Lung (tissue), 12 donors: ENCODE results near the gene ZNF365. TPM values are rescaled to one million over a fixed set of nuclear protein-coding genes. Genes with fewer than 3 reads are reported as not detected.

ENCODE experiments used
- ATAC-seq: fragments of 200-7000 bp; cut with Tn5 transposase; one replicate; pipeline ENCODE4 v1.9.1; 2020; ENCODE audit warnings: moderate number of reproducible peaks; ENCODE audit not compliant: insufficient read depth, low FRiP score
- DNase-seq, 3 donors: peaks; one replicate each; pipeline ENCODE4 v3.0.0-alpha.2; 2013 to 2017
- H3K27ac ChIP-seq, 2 donors: one replicate each; pipeline ENCODE4 v1.5.1; 2013; ENCODE audit warnings: mild to moderate bottlenecking in 2 of 2, moderate library complexity in 2 of 2, control low read depth in 1 of 2, inconsistent platforms in 1 of 2, low read depth in 1 of 2, low read length in 1 of 2
- H3K27me3 ChIP-seq, 3 donors: one replicate each; pipeline ENCODE4 v1.5.1; 2013; ENCODE audit warnings: low read length in 2 of 3; ENCODE audit not compliant: control insufficient read depth in 3 of 3, insufficient read depth in 3 of 3
- H3K36me3 ChIP-seq, 4 donors: one replicate each; pipeline ENCODE4 v1.5.1; 2013; ENCODE audit warnings: low read length in 4 of 4, mild to moderate bottlenecking in 1 of 4, moderate library complexity in 1 of 4; ENCODE audit not compliant: control insufficient read depth in 4 of 4, insufficient read depth in 4 of 4
- H3K4me1 ChIP-seq, 5 donors: one replicate each; pipeline ENCODE4 v1.5.1; 2013; ENCODE audit warnings: low read length in 5 of 5, mild to moderate bottlenecking in 2 of 5, moderate library complexity in 1 of 5; ENCODE audit not compliant: control insufficient read depth in 5 of 5, insufficient read depth in 5 of 5
- H3K4me3 ChIP-seq: one replicate; pipeline ENCODE4 v1.5.1; 2013; ENCODE audit warnings: mild to moderate bottlenecking, control low read depth, moderate library complexity
- H3K9ac ChIP-seq, 2 donors: one replicate each; pipeline ENCODE4 v1.5.1; 2013; ENCODE audit warnings: low read length in 2 of 2, control low read depth in 1 of 2; ENCODE audit not compliant: insufficient read depth in 1 of 2
- H3K9me3 ChIP-seq, 4 donors: one replicate each; pipeline ENCODE4 v1.5.1; 2013; ENCODE audit warnings: low read length in 3 of 4, mild to moderate bottlenecking in 1 of 4, moderate library complexity in 1 of 4; ENCODE audit not compliant: control insufficient read depth in 4 of 4, insufficient read depth in 3 of 4
- WGBS, 2 donors: extraction: QIAGEN DNeasy Blood & Tissue Kit; methylation state at CpG; one replicate each; pipeline ENCODE4 v1.1.7; 2013; 5-methylcytosine and 5-hydroxymethylcytosine counted together
- polyA plus RNA-seq, 2 donors: library from polyadenylated mRNA; stranded (reverse); fragments of 200-250 nt; gene quantifications; one replicate each; pipeline ENCODE4 v1.2.1, GENCODE V29; 2013
- total RNA-seq, 2 donors: library from RNA; depleted of rRNA in 1 of 2; stranded (reverse); fragments of >200 nt in 1 of 2; gene quantifications; one replicate each; pipeline ENCODE4 v1.2.1, GENCODE V29; 2014 to 2021
- TF ChIP-seq, protein P1 (sequence below): IDR thresholded peaks from 2 replicates; pipeline ENCODE4 v1.5.1; 2012; ENCODE audit warnings: mild to moderate bottlenecking; ENCODE audit errors: control extremely low read depth, extremely low read depth
- donor health status: control.
- donor health status: control.
- donor health status: Bipolar disorder and iron deficiency.
- donor health status: healthy.
- donor health status: DM: yes; HTN: yes; CAD: no.

ZNF365 gene
- total and polyA plus RNA-seq, 4 donors: 0.80 to 2.4 (median 1.2) TPM

- H3K4me3 ChIP-seq: no peak overlapping the region
- DNase-seq: no peak
- no peaks in the 10 kb centered on the region for H3K27me3 ChIP-seq
- H3K9ac ChIP-seq: no peak overlapping the region
- no peak for ATAC-seq
- H3K27ac ChIP-seq: no peak overlapping the region
- TF ChIP-seq, protein P1, sequence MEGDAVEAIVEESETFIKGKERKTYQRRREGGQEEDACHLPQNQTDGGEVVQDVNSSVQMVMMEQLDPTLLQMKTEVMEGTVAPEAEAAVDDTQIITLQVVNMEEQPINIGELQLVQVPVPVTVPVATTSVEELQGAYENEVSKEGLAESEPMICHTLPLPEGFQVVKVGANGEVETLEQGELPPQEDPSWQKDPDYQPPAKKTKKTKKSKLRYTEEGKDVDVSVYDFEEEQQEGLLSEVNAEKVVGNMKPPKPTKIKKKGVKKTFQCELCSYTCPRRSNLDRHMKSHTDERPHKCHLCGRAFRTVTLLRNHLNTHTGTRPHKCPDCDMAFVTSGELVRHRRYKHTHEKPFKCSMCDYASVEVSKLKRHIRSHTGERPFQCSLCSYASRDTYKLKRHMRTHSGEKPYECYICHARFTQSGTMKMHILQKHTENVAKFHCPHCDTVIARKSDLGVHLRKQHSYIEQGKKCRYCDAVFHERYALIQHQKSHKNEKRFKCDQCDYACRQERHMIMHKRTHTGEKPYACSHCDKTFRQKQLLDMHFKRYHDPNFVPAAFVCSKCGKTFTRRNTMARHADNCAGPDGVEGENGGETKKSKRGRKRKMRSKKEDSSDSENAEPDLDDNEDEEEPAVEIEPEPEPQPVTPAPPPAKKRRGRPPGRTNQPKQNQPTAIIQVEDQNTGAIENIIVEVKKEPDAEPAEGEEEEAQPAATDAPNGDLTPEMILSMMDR: no peak
- 85 to 92% methylated on average over 4 of the region's 4 CpGs for WGBS, 2 donors
- no peaks in the 10 kb centered on the region for H3K9me3 ChIP-seq
- peaks cover 0 to 17% (median 0%) of the 10 kb centered on the region in 5 donors for H3K4me1 ChIP-seq
- no peaks in the 10 kb centered on the region for H3K36me3 ChIP-seq
These were observed 5.2 kb downstream of the ZNF365 start for GRCh38 chr10:62379394-62379793.

GRCh38 chr10:62380016-62380415 is 5.8 kb downstream of the ZNF365 start:
- no peaks in the 10 kb centered on the region for H3K36me3 ChIP-seq
- no peak overlapping the region for H3K27ac ChIP-seq
- DNase-seq (no peak), ATAC-seq (no peak)
- H3K9ac ChIP-seq: no peak overlapping the region
- H3K4me1 ChIP-seq: peaks cover 0 to 16% (median 0%) of the 10 kb centered on the region in 5 donors
- no peaks in the 10 kb centered on the region for H3K9me3 ChIP-seq
- H3K4me3 ChIP-seq: no peak overlapping the region
- 46 to 75% methylated on average over 1 of the region's 1 CpG for WGBS, 2 donors
- H3K27me3 ChIP-seq: no peaks in the 10 kb centered on the region
- TF ChIP-seq, protein P1: no peak

GRCh38 chr10:62381385-62382102 is 7.4 kb downstream of the ZNF365 start:
- H3K36me3 ChIP-seq: no peaks in the 10 kb centered on the region
- DNase-seq: peak in 1 of 3 donors; percentile 18
- no peak overlapping the region for H3K9ac ChIP-seq
- no peak overlapping the region for H3K4me3 ChIP-seq
- H3K27me3 ChIP-seq: no peaks in the 10 kb centered on the region
- H3K27ac ChIP-seq: no peak overlapping the region
- H3K9me3 ChIP-seq: no peaks in the 10 kb centered on the region
- peaks cover 0 to 25% (median 0%) of the 10 kb centered on the region in 5 donors for H3K4me1 ChIP-seq
- WGBS, 2 donors: 83 to 89% methylated on average over 6 of the region's 6 CpGs
- TF ChIP-seq, protein P1: no peak
- no peak for ATAC-seq
